Right cardiac atrium (tissue), 5 donors: ENCODE measurements around the gene FAM111A. TPM values are rescaled to one million over a fixed set of nuclear protein-coding genes. Genes with fewer than 3 reads are reported as not detected.

Experiments
- ATAC-seq, 2 donors: fragments of 200-7000 bp; cut with Tn5 transposase; one replicate each; pipeline versions ENCODE4 v1.8.0 to v1.9.1; 2020; ENCODE audit warnings: moderate library complexity in 2 of 2, mild to moderate bottlenecking in 1 of 2
- DNase-seq, 3 donors: peaks; one replicate each; pipeline ENCODE4 v3.0.0-alpha.2; 2020
- H3K27ac ChIP-seq: one replicate; pipeline ENCODE4 v1.5.1; 2013; ENCODE audit warnings: mild to moderate bottlenecking, low read length, control low read depth, moderate library complexity
- H3K27me3 ChIP-seq: one replicate; pipeline ENCODE4 v1.6.1; 2013; ENCODE audit not compliant: control insufficient read depth, insufficient read depth
- H3K4me1 ChIP-seq: one replicate; pipeline ENCODE4 v1.6.1; 2013; ENCODE audit warnings: low read length; ENCODE audit not compliant: control insufficient read depth, insufficient read depth
- H3K4me3 ChIP-seq: one replicate; pipeline ENCODE4 v1.5.1; 2013; ENCODE audit warnings: low read length, control low read depth
- H3K9me3 ChIP-seq: one replicate; pipeline ENCODE4 v1.6.1; 2013; ENCODE audit warnings: low read length; ENCODE audit not compliant: control insufficient read depth
- WGBS: extraction: QIAGEN DNeasy Blood & Tissue Kit; methylation state at CpG from one replicate; pipeline ENCODE4 v1.1.7; 2013; 5-methylcytosine and 5-hydroxymethylcytosine counted together
- intact Hi-C, 4 donors: fragments of 100-400 bp; cut with DNase I; formaldehyde crosslinking; loops; one replicate each; pipeline versions ENCODE4 v1.11.0 to v1.14.0; 2022 to 2023
- polyA plus RNA-seq: library from polyadenylated mRNA; stranded (reverse); fragments of 200-250 nt; gene quantifications from one replicate; pipeline ENCODE4 v1.2.3, GENCODE V29; 2013
- total RNA-seq, 4 donors: library from RNA; stranded (reverse); fragmentation: NEBNext Ultra II Directional; extraction: Animal tissue kit (Norgen Biotek cat#: 25700); gene quantifications; one replicate each; pipeline ENCODE4 v1.2.1, GENCODE V29; 2021
- donor health status: healthy with polysubstance abuse.
- donor health status: DM: no; HTN: yes; CAD: no.
- donor health status: DM: no; HTN: no; CAD: no.
- donor health status: DM: no; HTN: yes; CAD: no; lungs with severe emphysema.
- donor health status: DM: yes; HTN: yes; CAD: no.

Gene FAM111A
- total and polyA plus RNA-seq, 5 donors, result 7.0 to 12.2 (median 10.4) TPM

DNA sequence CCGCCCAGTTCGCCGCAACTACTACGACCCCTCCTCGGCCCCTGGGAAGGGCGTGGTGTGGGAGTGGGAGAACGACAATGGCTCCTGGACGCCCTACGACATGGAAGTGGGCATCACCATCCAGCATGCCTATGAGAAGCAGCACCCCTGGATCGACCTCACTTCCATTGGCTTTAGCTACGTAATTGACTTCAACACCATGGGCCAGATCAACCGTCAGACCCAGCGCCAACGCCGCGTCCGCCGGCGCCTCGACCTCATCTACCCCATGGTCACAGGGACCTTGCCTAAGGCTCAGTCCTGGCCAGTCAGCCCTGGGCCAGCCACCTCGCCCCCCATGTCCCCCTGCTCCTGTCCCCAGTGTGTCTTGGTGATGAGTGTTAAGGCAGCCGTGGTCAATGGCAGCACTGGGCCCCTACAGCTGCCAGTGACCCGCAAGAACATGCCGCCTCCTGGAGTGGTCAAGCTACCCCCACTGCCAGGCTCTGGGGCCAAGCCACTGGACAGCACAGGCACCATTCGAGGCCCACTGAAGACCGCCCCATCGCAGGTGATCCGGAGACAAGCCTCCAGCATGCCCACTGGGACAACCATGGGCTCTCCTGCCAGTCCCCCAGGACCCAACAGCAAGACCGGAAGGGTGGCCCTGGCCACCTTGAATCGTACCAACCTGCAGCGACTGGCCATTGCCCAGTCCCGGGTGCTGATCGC lies 39.2 kb downstream of the FAM111A start:
- ATAC-seq (no peak), DNase-seq (no peak)
- intact Hi-C loops, result no loop called here
- H3K4me1 ChIP-seq, result peaks cover 6% of the 10 kb centered on the region
- no peak overlapping the region for H3K27ac ChIP-seq
- H3K27me3 ChIP-seq, result no peaks in the 10 kb centered on the region
- 95% methylated on average over 33 of the region's 33 CpGs for WGBS
- H3K9me3 ChIP-seq, result peaks cover 2% of the 10 kb centered on the region
- H3K4me3 ChIP-seq, result no peak overlapping the region

- WGBS, result 95% methylated on average over 4 of the region's 4 CpGs
- intact Hi-C loops, result no loop called here
- Histone ChIP-seq H3K27me3 (no peaks in the 10 kb centered on the region), H3K4me3 (no peak overlapping the region), H3K4me1 (peaks cover 6% of the 10 kb centered on the region), H3K27ac (no peak overlapping the region), H3K9me3 (peaks cover 2% of the 10 kb centered on the region)
- ATAC-seq (no peak), DNase-seq (no peak)
These were observed 39.9 kb downstream of the FAM111A start for GRCh38 chr11:59182457-59183151.

GRCh38 chr11:59183771-59184170 lies 41.1 kb downstream of the FAM111A start:
- DNase-seq, result no peak
- ATAC-seq, result peak in 1 of 2 donors; percentile 48
- Histone ChIP-seq H3K9me3 (peaks cover 2% of the 10 kb centered on the region), H3K27me3 (no peaks in the 10 kb centered on the region), H3K4me1 (peaks cover 6% of the 10 kb centered on the region), H3K27ac (peak overlapping the region; percentile 30), H3K4me3 (no peak overlapping the region)
- intact Hi-C loops, result no loop called here
- WGBS, result 62% methylated on average over 1 of the region's 1 CpG

GRCh38 chr11:59184691-59185339 lies 42.2 kb downstream of the FAM111A start:
- H3K4me1 ChIP-seq, result peaks cover 8% of the 10 kb centered on the region
- no peaks in the 10 kb centered on the region for H3K27me3 ChIP-seq
- intact Hi-C loops, result no loop called here
- H3K4me3 ChIP-seq, result no peak overlapping the region
- no peaks in the 10 kb centered on the region for H3K9me3 ChIP-seq
- no peak for DNase-seq
- 63% methylated on average over 9 of the region's 9 CpGs for WGBS
- ATAC-seq, result no peak
- no peak overlapping the region for H3K27ac ChIP-seq

- Histone ChIP-seq H3K27me3 (no peaks in the 10 kb centered on the region), H3K4me3 (no peak overlapping the region), H3K27ac (no peak overlapping the region), H3K4me1 (peaks cover 11% of the 10 kb centered on the region), H3K9me3 (no peaks in the 10 kb centered on the region)
- WGBS, result 60% methylated on average over 5 of the region's 5 CpGs
- intact Hi-C loops, result no loop called here
- ATAC-seq (no peak), DNase-seq (peak in 1 of 3 donors; percentile 49)
These were observed 42.8 kb downstream of the FAM111A start for GRCh38 chr11:59185386-59185945.

DNA sequence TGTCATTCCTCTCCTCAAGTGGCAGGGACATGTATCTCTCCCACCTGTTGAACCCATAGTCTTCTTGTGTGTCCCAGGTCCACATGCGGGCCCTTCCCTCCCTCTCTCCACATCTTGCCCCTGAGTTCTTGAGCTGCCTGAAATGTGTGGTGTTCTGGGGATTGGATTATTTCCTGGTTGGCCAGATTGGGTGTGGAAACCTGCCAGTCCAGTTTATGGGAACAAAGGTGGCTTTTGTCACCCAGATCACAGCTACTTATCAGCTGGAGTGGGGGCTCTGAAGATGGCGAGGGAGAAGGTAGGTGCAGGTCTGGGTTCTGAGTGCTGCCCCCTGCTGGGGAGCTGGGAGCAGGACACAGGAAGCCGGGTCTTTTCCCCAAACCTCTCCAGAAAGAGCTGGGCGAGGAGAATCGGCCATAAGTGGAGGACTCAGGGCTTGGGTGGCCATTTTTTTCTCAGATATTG lies 43.5 kb downstream of the FAM111A start:
- WGBS, result 73% methylated on average over 5 of the region's 5 CpGs
- DNase-seq (peak in 1 of 3 donors; percentile 58), ATAC-seq (peak in 1 of 2 donors; percentile 14)
- no peaks in the 10 kb centered on the region for H3K9me3 ChIP-seq
- H3K4me1 ChIP-seq, result peaks cover 11% of the 10 kb centered on the region
- no peak overlapping the region for H3K4me3 ChIP-seq
- H3K27me3 ChIP-seq, result no peaks in the 10 kb centered on the region
- intact Hi-C loops, result no loop called here
- H3K27ac ChIP-seq, result no peak overlapping the region

- ATAC-seq, result peak in 1 of 2 donors; percentile 17
- H3K27ac ChIP-seq, result no peak overlapping the region
These were observed 44.4 kb downstream of the FAM111A start for GRCh38 chr11:59187035-59187434.

GRCh38 chr11:59187587-59187986 lies 44.9 kb downstream of the FAM111A start:
- DNase-seq (peak; percentile 79 to 87 (median 84)), ATAC-seq (peak; percentile 84 to 90)
- intact Hi-C loops, result no loop called here
- Histone ChIP-seq H3K27ac (no peak overlapping the region), H3K27me3 (no peaks in the 10 kb centered on the region), H3K4me3 (no peak overlapping the region), H3K4me1 (peaks cover 11% of the 10 kb centered on the region), H3K9me3 (no peaks in the 10 kb centered on the region)
- whole genome bisulfite sequencing, result 66% methylated on average over 6 of the region's 6 CpGs

More at GRCh38 chr11:59187035-59187434, 44.4 kb downstream of the FAM111A start:
- H3K27me3 ChIP-seq, result no peaks in the 10 kb centered on the region
- 71% methylated on average over 3 of the region's 3 CpGs for WGBS
- no peak for DNase-seq
- no peak overlapping the region for H3K4me3 ChIP-seq
- no peaks in the 10 kb centered on the region for H3K9me3 ChIP-seq
- intact Hi-C loops, result no loop called here
- H3K4me1 ChIP-seq, result peaks cover 11% of the 10 kb centered on the region

- Histone ChIP-seq H3K9me3 (no peaks in the 10 kb centered on the region), H3K4me1 (peaks cover 11% of the 10 kb centered on the region), H3K27ac (no peak overlapping the region), H3K4me3 (no peak overlapping the region), H3K27me3 (no peaks in the 10 kb centered on the region)
- intact Hi-C loops, result no loop called here
- WGBS, result 83% methylated on average over 4 of the region's 4 CpGs
- ATAC-seq, result no peak
- DNase-seq, result no peak
These were observed 46.3 kb downstream of the FAM111A start for GRCh38 chr11:59188954-59189353.

DNA sequence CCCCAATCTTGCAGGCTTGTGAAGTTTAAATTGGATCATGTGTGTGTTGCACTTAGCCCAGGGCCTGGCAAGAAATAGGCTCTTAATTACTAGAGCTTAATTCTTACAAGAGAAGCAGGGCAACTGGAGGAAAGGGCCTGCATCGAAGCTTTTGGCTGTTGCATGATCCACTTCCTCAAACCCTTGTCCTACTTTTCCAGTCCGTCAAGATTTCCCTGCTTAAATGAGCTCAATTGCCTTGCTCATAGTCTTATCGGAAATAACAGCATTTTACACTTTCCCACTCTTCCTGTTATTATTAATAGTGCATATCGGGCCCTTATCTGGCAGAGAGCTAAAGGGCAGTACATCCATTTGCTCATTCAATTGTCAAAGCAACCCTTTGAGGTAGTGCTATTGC lies 47.3 kb downstream of the FAM111A start:
- Histone ChIP-seq H3K9me3 (no peaks in the 10 kb centered on the region), H3K27ac (no peak overlapping the region), H3K4me3 (no peak overlapping the region), H3K27me3 (no peaks in the 10 kb centered on the region), H3K4me1 (peaks cover 10% of the 10 kb centered on the region)
- no peak for ATAC-seq
- no peak for DNase-seq
- 34% methylated on average over 4 of the region's 4 CpGs for WGBS
- intact Hi-C loops, result no loop called here

DNA sequence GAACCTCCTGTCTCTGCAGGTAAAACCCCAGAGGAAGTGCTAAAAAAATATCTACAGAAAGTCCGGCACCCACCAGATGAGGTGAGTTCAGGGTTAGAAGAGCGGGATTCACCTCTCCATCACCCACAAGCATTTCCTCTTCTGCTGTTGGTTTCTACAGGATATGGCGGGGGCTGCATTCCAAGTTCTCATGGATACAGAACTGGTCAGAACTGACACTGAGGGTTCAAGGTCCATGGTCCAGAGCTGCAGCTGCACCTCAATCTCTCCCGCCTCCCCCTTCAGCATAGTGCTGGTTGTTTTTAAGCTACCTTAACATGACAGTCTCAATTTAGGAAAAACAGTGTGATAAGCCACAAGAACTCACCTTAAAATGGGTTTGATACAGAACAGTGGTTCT lies 48.4 kb downstream of the FAM111A start:
- Histone ChIP-seq H3K27ac (no peak overlapping the region), H3K4me3 (no peak overlapping the region), H3K27me3 (no peaks in the 10 kb centered on the region), H3K4me1 (peaks cover 7% of the 10 kb centered on the region), H3K9me3 (no peaks in the 10 kb centered on the region)
- intact Hi-C loops, result no loop called here
- DNase-seq (no peak), ATAC-seq (no peak)
- 73% methylated on average over 4 of the region's 4 CpGs for WGBS
